ENCODE data around the gene INSL3. TPM values are rescaled to one million over a fixed set of nuclear protein-coding genes. Genes with fewer than 3 reads are reported as not detected.

The INSL3 gene
- total and polyA plus RNA-seq, 2 of the 8 experiments (the other 6 are each of a cell fraction or from before 2014, with no cell fraction given) = 0.41 to 1.5 TPM

DNA sequence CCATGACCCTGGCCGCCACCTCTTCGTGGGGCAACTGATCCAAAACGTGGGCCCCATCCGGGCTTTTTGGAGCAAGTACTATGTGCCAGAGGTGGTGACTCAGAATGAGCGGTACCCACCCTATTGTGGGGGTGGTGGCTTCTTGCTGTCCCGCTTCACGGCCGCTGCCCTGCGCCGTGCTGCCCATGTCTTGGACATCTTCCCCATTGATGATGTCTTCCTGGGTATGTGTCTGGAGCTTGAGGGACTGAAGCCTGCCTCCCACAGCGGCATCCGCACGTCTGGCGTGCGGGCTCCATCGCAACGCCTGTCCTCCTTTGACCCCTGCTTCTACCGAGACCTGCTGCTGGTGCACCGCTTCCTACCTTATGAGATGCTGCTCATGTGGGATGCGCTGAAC, 9.6 kb downstream of the INSL3 start:
- H3K4me3 ChIP-seq (ENCODE audit: extremely low read depth in 1 of 4, insufficient read depth in 2 of 4, low read depth in 3 of 4, low read length in 4 of 4) = no peak overlapping the region
- no peaks in the 10 kb centered on the region for H3K79me2 ChIP-seq (ENCODE audit: control insufficient read depth in 1 of 2, insufficient read depth in 2 of 2, low read length in 2 of 2)
- no peak overlapping the region for H2BK15ac ChIP-seq (ENCODE audit: low read length)
- H3K36me3 ChIP-seq (ENCODE audit: control insufficient read depth in 2 of 4, insufficient read depth in 4 of 4, low read length in 3 of 4) = no peaks in the 10 kb centered on the region
- no peak overlapping the region for H4K5ac ChIP-seq (ENCODE audit: insufficient read length, low read depth, low read length)
- H3K4ac ChIP-seq (replicated peaks; ENCODE audit: insufficient read length, low read depth, low read length) = no peak overlapping the region
- CTCF ChIA-PET (ENCODE audit: partially characterized antibody) = interaction anchor here (1.1 kb wide), 3 partner anchors 9 to 18 kb away, joined by 3 read pairs; no protein-coding TSS in a partner anchor
- no peak overlapping the region for H3K9ac ChIP-seq (replicated peaks in 1 of 4; ENCODE audit: extremely low read depth in 1 of 4, low read depth in 3 of 4, low read length in 3 of 4)
- no peak overlapping the region for H3K23ac ChIP-seq (ENCODE audit: insufficient read length)
- no peak overlapping the region for H3K18ac ChIP-seq (ENCODE audit: extremely low read depth, low read length)
- POLR2A ChIA-PET (ENCODE audit: partially characterized antibody) = interaction anchor here (0.8 to 3.1 kb wide), 3 partner anchors 17 to 48 kb away, joined by 4 to 10 read pairs (median 4); partner anchors contain the start of genes B3GNT3 and RPL18A
- no peak overlapping the region for H2BK12ac ChIP-seq (ENCODE audit: low read depth, low read length)
- H3K4me2 ChIP-seq (ENCODE audit: insufficient read depth in 1 of 2, low read depth in 2 of 2, low read length in 2 of 2) = no peak overlapping the region
- TF ChIP-seq POLR2AphosphoS5 (IDR thresholded peaks at IDR 0.05; ENCODE audit: low read depth, low read length) (no peak), CBX8 (IDR thresholded peaks at IDR 0.05; ENCODE audit: borderline replicate concordance, low read depth, low read length) (no peak), EGR1 (IDR thresholded peaks at IDR 0.05; ENCODE audit: borderline replicate concordance, low read depth, low read length) (no peak)
- peaks cover 2% of the 10 kb centered on the region; the same call in 1 of the 2 replicates for H3K23me2 ChIP-seq (ENCODE audit: low read depth, low read length)
- H2BK20ac ChIP-seq (ENCODE audit: low read length) = no peak overlapping the region
- no peaks in the 10 kb centered on the region for H3K4me1 ChIP-seq (replicated peaks in 1 of 4; ENCODE audit: control insufficient read depth in 3 of 4, insufficient read depth in 4 of 4, low read length in 3 of 4)
- no peak overlapping the region for H2AFZ ChIP-seq (ENCODE audit: low read length)
- H4K91ac ChIP-seq (replicated peaks; ENCODE audit: insufficient read length, low read length) = no peak overlapping the region
- H2AK5ac ChIP-seq (ENCODE audit: low read depth, low read length) = no peak overlapping the region
- DNase-seq (ENCODE audit: low read depth in 1 of 2, low spot score in 2 of 2) (no peak), FAIRE-seq (no peak)
- H4K20me1 ChIP-seq (replicated peaks in 1 of 2; ENCODE audit: control insufficient read depth in 1 of 2, insufficient read depth in 2 of 2, low read length in 2 of 2) = no peaks in the 10 kb centered on the region
- H2BK5ac ChIP-seq (ENCODE audit: low read depth, low read length) = no peak overlapping the region
- H2BK120ac ChIP-seq (replicated peaks; ENCODE audit: low read depth, low read length) = no peak overlapping the region
- no peak overlapping the region for H3K56ac ChIP-seq (replicated peaks; ENCODE audit: insufficient read length, low read depth, low read length)
- H3K79me1 ChIP-seq (ENCODE audit: low read depth, low read length) = no peaks in the 10 kb centered on the region
- no peak overlapping the region for H4K8ac ChIP-seq (ENCODE audit: extremely low read depth, insufficient read depth, low read length)
- 86% methylated on average over 20 of the region's 20 CpGs; no CpG with 5 or more reads in 1 of the 2 experiments for WGBS, 2 experiments (ENCODE audit: extremely low coverage in 1 of 2, insufficient coverage in 1 of 2, insufficient read length in 1 of 2, insufficient replicate concordance in 2 of 2, low coverage in 1 of 2, low lambda C conversion rate in 2 of 2, missing lambda C conversion rate in 1 of 2)
- no peak overlapping the region for H3K14ac ChIP-seq (ENCODE audit: insufficient read length)
- H3K27ac ChIP-seq (ENCODE audit: low read depth, low read length) = no peak overlapping the region
- no peaks in the 10 kb centered on the region for H3K9me3 ChIP-seq (ENCODE audit: insufficient read depth in 2 of 2, low read depth in 1 of 2, low read length in 1 of 2)
- no peaks in the 10 kb centered on the region; a peak in 1 of 7 replicates for H3K27me3 ChIP-seq (replicated peaks in 1 of 4; ENCODE audit: control insufficient read depth in 3 of 4, extremely low read depth in 1 of 4, insufficient read depth in 3 of 4, low read length in 3 of 4)

Measured in H1 (cell line).